GM21367 (cell line): ENCODE results near the gene FABP7.
"Not testable (repeated sequence)": the region's sequence is repeated elsewhere in the genome, so short reads cannot be mapped to it uniquely, and the experiment has no call there.

Source experiments
- ATAC-seq: cut with Tn5 transposase; IDR thresholded peaks from one replicate; pipeline ENCODE4 v1.9.1; 2021; ENCODE audit not compliant: unreplicated experiment

FABP7 gene

DNA sequence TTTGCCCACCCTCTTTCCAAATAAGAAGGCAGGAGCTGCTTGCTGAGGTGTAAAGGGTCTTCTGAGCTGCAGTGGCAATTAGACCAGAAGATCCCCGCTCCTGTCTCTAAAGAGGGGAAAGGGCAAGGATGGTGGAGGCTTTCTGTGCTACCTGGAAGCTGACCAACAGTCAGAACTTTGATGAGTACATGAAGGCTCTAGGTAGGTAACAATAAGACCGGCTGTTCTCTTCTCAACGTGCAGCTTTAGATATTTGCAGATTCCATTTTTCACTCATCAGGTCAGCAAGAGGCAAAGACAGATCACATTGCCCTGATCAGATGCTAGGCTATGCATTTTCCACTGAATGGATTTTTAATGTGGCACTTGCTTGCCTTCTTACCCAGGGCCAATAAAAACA is at the start of gene FABP7:
FABP7 (plus strand) TSS at position 50 of the 400 bp plus-strand sequence; CDS start at position 129, 79 bp downstream.
- no peak for ATAC-seq

- no peak for ATAC-seq
Observed at GRCh38 chr6:122730334-122730733, 49.2 kb upstream of the FABP7 start.

DNA sequence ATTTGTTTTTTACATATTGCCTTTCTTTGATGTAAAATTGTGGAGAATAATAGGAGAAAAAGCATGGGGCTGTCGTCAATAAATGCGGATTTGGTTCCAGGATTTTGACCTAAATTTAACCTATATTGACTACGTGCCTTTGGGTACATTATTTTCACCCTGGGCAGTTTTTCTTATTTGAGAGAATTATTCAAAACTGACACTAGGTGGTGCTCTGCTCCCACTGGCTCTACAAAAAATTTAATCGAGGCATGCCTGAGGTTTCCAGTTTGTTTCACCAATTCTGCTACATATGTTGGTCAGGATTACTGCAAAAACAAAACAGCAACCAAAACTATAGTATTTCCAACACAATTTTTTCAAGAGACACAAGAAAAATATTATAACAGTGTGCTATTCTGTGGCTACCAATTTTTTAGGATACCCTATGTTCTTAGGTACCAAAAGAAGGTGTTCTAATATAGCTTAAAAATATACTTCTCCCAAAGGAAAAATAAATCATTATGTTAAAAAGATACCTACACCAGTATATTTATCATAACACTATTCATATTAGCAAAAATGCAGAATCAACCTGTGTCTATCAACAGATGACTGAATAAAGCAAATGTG is 48.6 kb upstream of the FABP7 start:
- peak; percentile 51 for ATAC-seq

DNA sequence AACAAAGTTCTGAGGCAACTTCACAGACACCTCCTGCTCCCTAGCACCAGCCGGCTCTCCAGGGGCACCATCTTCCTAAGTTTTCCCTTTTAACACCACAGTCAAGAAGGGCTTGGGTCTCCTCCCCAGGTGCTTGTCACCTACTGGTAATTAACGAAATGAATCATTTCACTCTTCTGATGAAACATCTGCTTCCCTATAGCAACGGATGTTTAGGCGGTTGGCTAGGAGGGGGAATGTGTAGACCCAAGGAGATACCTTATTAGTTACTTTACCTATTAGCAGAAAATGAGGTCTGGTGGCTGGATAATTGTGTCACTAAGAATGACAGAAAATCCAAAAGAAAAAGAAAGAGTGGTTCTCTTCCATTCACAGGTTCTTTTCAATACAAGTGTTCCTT is 46.3 kb upstream of the FABP7 start:
- ATAC-seq = no peak

GRCh38 chr6:122734529-122735395 is 44.8 kb upstream of the FABP7 start:
- no peak for ATAC-seq

- no peak for ATAC-seq
Observed at GRCh38 chr6:122735582-122735981, 43.9 kb upstream of the FABP7 start.

GRCh38 chr6:122736163-122736562 is 43.4 kb upstream of the FABP7 start:
- ATAC-seq = no peak

- no peak for ATAC-seq
Observed at GRCh38 chr6:122736616-122737015, 42.9 kb upstream of the FABP7 start.

DNA sequence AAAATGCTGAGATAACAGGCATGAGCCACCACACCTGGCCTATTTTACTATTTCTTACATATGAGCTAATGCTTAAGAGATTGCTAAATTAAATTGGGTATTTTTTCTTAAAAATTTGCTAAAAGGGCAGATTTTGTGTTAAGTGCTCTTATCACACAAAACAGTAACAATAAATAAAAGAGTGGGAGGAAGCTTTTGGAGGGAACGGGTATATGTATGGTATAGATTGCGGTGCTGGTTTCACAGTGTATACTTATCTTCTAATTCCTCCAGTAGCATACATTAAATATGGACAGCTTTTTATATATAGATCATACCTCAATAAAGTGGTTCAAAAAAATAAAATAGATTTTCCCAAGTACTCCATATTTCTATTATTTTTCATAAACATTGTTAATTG is 39.4 kb upstream of the FABP7 start:
- no peak for ATAC-seq

DNA sequence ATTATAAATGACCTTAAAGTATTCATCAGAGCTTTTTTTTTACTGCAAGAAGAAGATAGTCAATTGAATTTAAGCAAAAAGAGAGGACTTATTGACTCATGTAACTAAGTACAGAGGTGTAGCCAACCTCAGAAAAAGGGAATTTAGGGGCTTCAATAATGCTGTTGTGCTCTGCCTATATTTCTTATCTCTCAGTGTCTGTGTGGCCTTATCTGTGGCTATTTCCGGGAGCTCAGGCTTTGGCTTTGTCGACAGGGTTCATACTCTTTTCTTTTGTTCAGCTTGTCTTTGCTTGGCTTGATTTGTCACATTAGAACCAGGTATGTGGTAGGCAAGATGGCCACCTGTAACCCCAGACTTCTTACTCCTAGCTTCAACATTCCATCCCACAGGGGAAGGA is 38.6 kb upstream of the FABP7 start:
- no peak for ATAC-seq

DNA sequence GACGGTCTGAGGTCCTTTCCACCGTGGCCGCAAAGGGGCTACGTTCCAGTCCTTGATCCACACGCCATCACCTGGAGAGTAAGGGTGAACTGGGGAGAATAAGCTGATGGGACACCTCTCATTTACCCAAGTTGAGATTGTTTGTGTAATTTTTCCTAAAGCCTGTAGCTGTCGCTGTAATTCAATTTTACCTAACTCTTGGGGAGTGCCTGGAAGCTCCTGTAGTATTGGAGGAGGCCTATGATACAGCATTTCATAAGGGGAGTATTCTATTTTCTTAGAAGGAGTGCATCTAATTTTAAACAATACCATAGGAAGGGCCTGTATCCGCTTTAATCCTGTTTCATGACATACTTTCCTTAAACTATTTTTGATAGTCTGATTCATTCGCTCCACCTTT is 35.3 kb upstream of the FABP7 start:
- not testable (repeated sequence) for ATAC-seq

- ATAC-seq = not testable (repeated sequence)
Observed at GRCh38 chr6:122744856-122745255, 34.7 kb upstream of the FABP7 start.

DNA sequence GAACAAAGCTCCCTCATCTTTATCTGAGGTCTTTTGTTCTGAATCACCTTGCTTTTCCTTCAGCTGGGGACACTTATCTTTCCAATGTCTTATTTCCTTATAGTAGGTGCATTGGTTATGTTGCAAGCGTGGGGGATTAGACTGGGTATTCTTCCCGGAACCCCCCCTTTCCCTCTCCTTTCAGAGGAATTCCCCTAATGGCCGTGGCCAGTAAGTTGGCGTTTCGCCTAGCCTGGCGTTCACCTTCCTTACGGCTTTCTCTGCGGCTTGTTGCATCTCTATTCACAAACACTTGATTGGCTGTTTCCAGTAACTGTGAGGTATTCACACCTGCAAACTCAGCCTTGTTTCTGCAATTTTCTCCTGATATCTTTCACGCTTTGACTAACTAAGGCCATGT is 32.8 kb upstream of the FABP7 start:
- no peak for ATAC-seq

GRCh38 chr6:122747573-122747972 is 31.9 kb upstream of the FABP7 start:
- peak; percentile 37 for ATAC-seq

DNA sequence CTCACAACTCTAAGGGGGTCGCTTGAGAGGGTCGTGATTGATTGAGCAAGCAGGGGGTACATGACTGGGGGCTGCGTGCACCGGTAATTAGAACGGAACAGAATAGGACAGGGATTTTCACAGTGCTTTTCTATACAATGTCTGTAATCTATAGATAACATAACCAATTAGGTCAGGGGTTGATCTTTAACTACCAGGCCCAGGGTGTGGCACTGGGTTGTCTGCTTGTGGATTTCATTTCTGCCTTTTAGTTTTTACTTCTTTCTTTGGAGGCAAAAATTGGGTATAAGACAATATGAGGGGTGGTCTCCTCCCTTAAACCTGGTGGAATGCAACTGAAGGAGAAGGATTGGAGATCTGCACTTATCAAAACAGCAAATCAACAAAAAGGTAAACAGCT is 30.6 kb upstream of the FABP7 start:
- not testable (repeated sequence) for ATAC-seq

DNA sequence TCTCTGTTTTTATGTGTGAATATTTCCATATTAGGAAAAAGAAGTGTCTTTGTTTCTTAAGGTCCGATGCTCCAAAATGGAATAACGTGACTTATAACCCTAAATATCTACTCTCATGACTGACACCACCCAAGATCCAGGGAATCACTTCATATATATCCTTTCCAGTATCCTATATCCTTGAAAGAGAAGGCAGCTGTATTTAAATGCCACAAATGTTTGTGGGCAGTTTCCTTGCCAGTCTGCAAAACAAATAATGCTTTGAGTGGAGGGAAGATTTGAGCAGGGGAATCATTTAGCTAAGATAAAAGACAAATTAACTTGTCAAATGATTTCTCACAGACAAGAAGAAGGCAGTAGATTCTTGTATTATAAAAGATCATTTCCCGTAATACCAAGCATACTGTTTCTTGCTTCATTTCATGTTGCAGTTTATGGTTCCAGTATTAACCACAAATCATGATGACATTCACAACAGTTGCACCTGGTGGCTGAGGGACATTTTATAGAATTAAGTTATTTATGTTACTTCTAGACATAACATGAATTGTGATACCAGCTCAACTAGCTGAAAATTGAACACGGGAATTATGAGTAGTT is 30.0 kb upstream of the FABP7 start:
- ATAC-seq = no peak

GRCh38 chr6:122751326-122751725 is 28.2 kb upstream of the FABP7 start:
- ATAC-seq = peak; percentile 92

- no peak for ATAC-seq
Observed at GRCh38 chr6:122752459-122752858, 27.1 kb upstream of the FABP7 start.

GRCh38 chr6:122753000-122753687 is 26.4 kb upstream of the FABP7 start:
- no peak for ATAC-seq

DNA sequence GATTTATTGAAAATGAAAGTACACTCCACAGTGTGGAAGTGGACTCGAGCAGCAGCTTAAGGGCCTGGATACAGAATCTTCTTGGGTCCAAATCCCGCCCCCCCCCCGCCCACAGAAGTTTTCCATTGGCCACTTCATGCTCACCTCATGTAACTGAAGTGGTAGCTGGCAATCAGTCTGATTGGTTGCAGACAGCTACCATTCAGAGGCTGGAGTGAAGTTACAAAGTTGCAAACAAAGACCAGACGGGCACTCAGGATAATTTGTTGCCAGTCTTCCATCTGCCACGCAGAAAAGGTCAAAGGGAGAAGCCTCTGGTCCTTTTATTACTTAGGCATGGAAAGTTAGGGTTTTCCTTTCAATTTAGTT is 25.8 kb upstream of the FABP7 start:
- ATAC-seq = no peak

DNA sequence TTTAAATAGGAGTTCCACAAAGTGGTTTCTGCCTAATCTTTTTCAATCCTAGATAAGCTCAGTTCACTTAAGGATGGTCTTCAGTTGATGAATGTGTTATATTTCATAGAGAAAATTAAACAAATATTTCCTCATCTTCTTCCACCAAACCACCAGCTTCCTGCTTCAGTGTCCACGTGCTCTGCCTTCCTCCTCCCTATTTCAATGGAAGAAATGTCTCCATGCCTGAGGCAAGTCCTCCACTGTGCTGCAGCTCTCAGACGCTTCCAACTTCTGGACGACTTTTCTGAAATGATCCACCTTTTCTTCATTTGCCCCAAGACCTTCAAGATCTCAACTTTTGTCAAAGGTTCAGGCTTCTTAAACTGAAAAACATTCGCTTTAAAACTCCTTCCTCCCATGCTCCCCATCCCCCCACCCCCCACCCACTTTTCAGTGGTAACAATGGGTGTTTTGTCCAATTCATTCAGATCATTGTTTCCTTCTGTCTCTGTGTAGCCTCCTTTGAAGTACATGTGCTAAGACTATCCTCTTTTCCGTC is 25.3 kb upstream of the FABP7 start:
- ATAC-seq = no peak
